Stomach (tissue), 4 donors: Measurements from ENCODE around the gene IQGAP3.

Experiments used
- CTCF ChIP-seq, 7 experiments: fragments of 450-650 bp in 4 of 7; fragments of 200-600 bp in 3 of 7; sonication (generic) in 3 of 7; IDR thresholded peaks; one replicate each; pipeline ENCODE4 v1.5.1; 2016 to 2019; ENCODE audit warnings: antibody characterized with exemption in 7 of 7, control low read depth in 2 of 7, mild to moderate bottlenecking in 1 of 7
- EP300 ChIP-seq: sonication (generic); formaldehyde crosslinking; IDR thresholded peaks from one replicate; pipeline ENCODE4 v1.6.1; 2017; ENCODE audit warnings: antibody characterized with exemption
- POLR2A ChIP-seq, 4 donors: fragments of 450-650 bp; IDR thresholded peaks; one replicate each; pipeline ENCODE4 v1.6.1; 2016; ENCODE audit warnings: antibody characterized with exemption in 4 of 4, control low read depth in 2 of 4, mild to moderate bottlenecking in 1 of 4, moderate library complexity in 1 of 4
- POLR2AphosphoS5 ChIP-seq, 3 donors: sonication (generic); formaldehyde crosslinking; IDR thresholded peaks; one replicate each; pipeline ENCODE4 v1.6.1; 2016; ENCODE audit warnings: antibody characterized with exemption in 3 of 3

DNA sequence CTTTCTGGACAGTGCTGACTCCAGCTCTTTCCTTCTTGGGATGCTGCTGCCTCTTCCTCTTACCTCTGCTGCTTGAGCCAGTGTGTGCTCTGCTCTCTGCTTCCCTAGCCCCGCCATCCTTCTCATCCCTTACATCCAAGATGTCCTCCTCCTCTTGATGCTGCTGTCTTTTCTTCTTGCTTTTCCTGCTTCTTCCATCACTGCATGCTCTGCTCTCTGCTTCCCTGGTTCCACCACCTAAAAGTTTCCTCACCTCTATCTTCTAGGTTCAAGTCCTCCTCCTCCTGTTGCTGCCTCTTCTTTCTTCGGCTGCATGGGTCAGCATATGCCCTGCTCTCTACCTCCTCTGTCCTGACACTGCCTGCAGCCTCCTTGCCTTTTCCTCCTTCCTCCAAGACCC, 22.7 kb upstream of the IQGAP3 start:
- TF ChIP-seq EP300 (no peak), POLR2AphosphoS5 (IDR thresholded peaks at IDR 0.05) (no peak), CTCF (IDR thresholded peaks at IDR 0.05) (no peak), POLR2A (IDR thresholded peaks at IDR 0.05) (no peak)
